GM18526 (cell line): Measurements from ENCODE around the gene THSD7A.

Source experiments
- POLR2A ChIP-seq: IDR thresholded peaks from 3 replicates; pipeline ENCODE4 v1.6.1; 2011; ENCODE audit not compliant: insufficient read length; ENCODE audit errors: extremely low read depth

Gene THSD7A

DNA sequence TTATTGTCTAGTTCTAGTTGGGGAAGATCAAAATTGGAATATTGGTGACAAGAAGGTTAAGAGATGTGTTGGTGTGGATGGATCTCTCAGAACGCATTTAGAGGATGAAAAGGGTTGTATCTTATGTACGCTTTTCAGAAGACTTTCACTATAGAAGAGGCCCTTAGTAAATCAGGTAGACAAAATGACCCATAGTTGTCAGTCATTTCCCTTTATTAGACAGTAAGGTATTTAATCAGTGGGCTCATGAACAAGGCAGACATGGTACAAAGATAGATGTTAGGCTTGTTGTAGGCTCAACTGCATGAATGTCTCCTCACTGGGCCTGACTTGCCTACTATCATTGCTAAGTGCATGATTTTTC, 499.2 kb downstream of the THSD7A start:
- no peak for TF ChIP-seq POLR2A

DNA sequence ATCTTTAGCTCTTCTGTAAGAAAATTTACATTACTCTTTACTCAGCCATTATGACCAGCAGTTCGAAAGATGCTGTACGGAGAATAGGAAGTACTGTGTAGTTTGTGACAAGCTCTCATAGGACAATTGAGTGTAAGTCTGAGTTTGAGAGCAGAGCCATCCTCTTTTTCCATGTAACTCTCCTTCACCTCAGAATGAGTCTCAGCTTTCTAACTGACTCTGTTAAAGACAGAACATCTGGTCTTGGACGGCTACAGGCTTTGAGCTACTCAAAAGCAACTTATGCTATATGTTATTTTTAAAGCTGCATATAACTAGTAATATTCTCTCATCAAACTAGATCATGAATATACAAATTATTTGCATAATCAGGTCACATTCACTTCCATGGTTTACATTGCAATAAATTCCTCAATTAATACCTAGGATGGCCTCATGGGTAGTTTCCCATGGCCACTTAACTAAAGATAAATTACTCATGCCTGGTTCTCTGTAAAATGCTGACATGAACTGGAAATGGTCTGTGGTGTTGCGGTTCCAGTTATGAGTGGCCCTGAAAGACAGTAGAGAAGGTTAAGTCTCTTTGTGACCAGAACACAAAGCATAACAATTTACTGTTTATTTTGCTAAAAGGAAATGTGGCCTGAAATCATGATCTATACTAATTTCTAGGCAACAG, 499.7 kb downstream of the THSD7A start:
- no peak for TF ChIP-seq POLR2A

DNA sequence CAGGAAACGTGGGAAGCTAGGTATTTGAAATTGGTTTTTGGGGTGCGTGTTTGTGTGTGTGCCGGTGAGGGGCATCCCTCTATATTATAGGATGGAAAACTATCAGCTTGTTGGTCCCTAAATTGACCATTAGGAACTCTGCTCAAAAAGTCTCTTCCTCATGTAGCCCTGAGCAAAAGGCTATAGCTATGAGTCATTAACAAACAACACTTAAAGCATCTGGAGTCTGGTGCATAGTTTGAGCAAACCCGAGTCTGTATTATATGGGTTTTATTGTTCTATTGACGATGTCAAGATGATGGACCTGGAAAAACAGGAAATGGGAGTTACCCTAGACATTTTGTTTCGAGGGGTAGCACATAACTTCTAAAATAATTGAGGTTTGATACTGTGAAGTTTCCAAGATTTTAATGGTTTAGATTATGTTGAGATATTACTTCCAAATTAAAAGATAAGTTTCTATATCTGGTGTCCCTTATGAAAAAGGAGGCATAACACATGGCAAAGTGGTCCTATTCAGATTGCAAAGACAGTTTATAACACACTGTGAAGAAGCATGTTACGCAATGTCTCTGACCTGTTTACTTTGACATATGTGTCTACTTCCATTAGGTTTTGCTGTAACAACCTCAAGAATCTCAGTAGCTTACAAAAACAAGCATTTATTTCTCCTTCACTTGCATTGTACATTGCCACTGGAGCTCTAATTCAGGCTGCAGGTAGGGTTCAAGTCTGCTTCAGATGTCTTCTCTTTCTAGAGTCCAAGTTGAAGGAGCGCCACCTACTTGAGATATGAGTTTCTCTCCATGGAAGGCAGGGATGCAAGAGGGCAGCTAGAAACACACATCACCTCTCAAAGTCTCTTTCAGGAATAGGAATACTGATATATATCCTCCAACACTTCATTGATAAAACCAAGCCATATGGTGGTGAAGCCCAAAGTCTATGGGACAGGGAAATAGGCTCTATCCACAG, 500.6 kb downstream of the THSD7A start:
- TF ChIP-seq POLR2A = no peak

DNA sequence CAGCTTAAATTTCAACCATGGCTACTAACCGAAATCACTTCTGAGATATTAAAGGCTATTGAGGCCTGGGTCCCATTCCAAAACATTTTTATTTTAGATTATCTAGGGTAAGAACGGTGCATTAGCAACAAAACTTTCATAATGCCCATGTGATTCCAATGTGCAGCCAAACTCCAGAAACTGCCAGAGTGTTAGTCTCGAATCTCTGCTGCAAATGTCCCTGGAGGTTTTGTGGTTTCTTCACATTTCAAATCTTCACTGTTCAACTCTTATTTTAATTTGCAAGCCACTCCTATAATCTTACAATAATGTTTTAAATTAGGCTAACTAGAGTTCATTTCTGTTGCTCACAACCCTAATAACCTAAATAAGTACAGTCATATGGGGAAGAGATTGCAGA, 501.3 kb downstream of the THSD7A start:
- TF ChIP-seq POLR2A = no peak

DNA sequence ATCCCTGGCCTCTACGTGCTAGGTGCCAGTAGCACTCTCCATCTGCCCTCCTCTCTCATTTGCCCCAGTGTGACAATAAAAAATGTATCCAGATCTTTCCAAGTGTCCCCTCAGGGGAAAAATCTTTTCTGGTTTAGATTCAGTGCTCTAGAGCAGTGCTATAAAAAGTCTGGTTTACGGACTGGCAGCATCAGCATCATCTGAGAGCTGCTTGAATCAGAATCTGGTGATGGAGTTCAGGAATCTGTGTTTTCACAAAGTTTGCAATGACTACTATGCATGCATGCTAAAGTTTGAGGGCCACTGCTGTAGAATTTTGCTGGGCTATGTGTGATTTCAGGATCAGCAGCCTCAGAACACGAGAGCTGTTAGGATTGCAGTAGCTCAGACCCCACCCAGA, 501.8 kb downstream of the THSD7A start:
- TF ChIP-seq POLR2A = no peak

DNA sequence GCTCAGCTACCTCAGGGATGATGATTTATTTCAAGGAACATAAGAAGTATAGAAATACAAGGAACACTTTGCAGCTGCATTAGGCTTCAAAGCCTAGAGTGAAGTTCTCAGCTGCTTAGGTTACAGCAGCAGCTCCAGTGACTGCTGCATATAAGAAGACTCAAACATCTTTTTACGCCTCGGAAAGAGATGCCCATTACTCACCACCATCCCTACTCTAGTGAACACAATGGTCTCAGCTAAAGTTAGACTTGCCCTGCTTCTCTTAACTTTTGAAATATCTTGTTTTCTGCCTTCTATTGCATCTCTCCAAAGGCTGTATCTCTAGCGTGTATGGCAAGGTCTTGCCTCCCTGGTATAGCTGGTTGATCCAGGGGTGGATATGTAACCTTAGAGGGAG, 502.4 kb downstream of the THSD7A start:
- TF ChIP-seq POLR2A = no peak

DNA sequence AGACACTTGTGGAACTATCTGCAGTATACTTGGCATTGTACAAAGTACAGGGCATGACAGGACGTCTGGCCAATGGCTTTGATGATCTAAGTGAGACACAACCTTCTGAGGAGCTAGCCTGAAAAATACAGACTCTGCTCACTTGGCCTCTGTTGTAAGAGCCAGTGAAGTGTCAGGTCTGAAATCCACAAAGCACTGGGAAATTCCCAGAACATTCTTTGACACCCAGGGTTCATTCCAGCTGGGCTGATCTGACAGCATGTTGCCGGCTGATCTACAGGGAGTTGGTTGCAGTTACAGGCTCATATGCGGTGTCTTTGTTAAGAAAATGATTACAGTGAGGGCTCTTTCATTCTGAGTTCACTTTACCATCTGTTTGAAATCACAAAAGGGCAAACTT, 503.7 kb downstream of the THSD7A start:
- TF ChIP-seq POLR2A = no peak

DNA sequence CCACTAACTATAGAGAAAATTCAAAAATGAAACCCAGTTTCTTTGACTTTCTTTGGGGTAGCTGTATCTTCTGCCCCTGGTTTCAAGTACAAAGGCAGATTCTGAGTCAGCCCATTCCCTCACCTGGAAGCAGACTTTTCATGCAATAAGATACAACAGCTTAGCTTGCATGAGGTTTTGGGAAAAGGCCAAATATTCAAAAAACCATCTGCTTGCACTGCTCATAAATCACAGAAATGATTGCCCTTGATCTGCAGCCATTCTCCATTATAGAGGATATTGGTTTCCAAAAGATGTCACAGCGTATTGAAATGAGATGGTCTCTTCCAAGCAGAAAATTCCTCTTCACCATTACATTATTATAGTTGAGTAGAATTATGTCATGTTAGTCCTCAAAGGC, 504.4 kb downstream of the THSD7A start:
- TF ChIP-seq POLR2A = no peak
